Forelimb muscle (tissue), 1 donor: ENCODE measurements around the gene CIB4. TPM values are rescaled to one million over a fixed set of nuclear protein-coding genes. Genes with fewer than 3 reads are reported as not detected.

Experiments
- DNase-seq: peaks from one replicate; pipeline ENCODE4 v3.0.0-alpha.2; 2013; ENCODE audit warnings: low read depth
- polyA plus RNA-seq: library from polyadenylated mRNA; unstranded; fragments of 120-200 nt; gene quantifications from one replicate; pipeline ENCODE4 v1.2.1, GENCODE V29; 2013; ENCODE audit not compliant: insufficient read length

CIB4 gene
- polyA plus RNA-seq, 1 donor, result not detected

DNA sequence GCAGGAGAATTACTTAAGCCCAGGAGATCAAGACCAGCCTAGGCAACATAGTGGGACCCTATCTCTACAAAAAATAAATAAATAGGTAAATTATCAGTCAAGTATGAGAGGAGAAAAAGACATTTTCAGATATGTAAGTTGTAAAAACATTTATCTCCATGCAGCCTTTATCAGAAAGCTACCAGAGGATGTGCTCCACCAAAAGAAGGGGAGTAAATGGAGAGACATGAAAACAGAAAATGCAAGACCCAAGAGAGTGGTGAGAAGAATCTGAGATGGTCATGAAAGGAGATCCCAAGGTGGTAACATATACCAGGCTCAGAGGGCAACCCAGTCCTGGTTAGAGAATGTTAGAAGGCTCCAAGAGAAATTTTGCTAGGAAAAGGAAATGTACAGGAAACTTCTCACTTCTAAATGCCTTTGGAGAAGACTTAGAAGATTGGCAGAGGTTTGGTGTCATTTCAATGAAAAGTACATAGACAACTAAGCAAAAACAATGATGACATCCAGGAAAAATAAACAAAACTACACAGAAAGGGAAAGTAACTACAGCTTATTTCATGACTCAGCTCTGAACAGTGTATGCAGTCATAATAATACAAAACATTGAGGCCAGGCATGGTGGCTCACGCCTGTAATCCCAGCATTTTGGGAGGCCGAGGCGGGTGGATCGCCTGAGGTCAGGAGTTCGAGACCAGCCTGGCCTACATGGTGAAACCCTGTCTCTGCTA is 19.5 kb downstream of the CIB4 start:
- DNase-seq, result no peak

DNA sequence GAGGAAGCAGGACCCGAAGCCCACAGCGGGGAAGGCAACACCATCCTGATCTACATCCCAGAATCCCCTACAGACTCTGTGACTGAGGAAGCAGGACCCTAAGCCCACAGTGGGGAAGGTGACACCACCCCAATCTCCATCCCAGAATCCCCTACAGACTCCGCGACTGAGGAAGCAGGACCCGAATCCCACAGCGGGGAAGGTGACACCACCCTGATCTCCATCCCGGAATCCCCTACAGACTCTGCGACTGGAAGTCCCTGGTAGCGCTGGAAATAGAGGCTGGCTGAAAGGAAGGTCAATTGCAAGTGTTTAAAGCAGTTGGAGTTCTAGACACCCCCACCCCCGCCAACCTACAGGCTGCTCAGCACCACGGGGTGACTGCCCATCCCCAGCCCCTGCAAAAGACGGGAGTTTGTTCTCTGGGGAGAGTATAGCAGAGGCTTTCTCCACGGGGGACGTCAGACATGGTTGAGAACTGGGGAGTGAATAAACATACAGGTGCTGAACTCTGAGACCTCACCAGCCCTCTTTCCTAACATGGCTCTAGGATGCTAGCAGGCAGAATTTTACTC is 21.0 kb downstream of the CIB4 start:
- no peak for DNase-seq

DNA sequence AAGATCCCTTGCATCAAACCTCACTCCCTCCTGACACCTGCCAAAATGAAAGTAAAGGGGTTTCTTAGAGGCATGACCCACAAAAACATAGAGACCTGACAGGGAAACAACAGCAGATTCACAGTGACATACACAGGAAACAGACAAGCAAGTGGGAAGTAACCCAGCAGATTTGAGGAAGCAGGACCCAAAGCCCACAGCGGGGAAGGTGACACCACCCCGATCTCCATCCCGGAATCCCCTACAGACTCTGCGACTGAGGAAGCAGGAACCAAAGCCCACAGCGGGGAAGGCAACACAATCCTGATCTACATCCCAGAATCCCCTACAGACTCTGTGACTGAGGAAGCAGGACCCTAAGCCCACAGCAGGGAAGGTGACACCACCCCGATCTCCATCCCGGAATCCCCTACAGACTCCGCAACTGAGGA is 21.6 kb downstream of the CIB4 start:
- DNase-seq, result no peak

DNA sequence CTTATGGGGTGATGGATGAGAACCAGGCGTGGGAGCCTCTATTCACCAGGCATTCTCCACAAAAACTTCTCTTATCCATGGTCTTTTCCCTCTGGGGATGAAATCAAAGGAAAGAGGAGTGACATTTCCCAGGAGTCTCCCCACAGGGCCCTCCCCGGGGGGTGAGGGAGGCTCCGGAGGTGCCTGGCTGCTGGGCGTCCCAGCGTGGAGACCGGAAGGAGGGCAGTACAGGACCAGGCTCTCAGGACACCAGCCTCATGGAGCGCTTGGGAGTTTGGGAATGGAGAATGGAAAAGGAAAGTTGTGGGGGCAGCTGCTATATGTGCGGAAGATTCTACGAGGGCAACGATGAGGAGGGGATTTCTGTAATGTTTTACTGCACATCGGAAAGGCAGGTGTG is 22.1 kb downstream of the CIB4 start:
- DNase-seq, result no peak

DNA sequence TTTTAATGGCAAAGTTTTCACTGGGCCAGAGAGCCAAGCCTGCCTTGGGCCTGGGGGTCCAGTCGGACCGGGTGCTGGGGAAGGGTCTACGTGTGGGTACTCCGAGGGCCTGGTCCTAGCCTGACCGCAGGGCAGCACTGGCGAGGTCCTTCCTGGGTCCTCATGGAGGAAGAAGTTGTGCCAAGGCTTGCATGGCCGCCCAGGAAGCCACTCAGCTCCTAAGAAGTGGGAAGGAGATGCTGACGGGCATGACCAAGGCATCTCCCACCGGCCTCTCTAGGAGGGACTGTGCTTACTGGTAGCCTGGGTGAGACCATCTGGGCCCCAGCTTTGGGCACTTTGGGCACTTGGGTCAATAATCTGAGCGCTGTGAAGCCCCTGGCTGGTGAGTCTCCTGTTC is 22.6 kb downstream of the CIB4 start:
- DNase-seq, result no peak

DNA sequence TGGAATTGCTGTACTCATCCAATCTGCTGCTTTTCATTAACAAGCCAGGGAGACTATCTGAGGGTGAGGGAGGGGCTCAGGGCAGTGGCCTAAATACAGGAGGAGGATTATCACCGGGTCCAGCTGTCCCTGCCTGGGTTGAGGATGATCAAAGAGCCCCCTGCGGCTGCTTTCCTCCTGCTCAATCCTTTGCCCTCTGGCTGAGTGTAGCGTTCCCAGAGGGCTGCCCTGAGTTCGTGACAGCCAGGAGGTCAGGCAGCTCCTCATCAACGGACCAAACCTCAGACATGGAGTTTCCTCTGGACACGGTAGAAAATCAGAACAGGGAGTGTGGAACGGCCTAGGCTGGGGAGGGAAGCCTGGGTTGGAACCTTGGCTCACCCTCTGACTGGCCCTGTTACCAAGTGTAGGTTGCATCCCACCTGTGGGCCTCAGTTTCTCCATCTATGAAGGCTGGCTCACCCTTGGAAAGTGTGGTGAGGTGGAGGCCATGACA is 23.5 kb downstream of the CIB4 start:
- DNase-seq, result no peak

DNA sequence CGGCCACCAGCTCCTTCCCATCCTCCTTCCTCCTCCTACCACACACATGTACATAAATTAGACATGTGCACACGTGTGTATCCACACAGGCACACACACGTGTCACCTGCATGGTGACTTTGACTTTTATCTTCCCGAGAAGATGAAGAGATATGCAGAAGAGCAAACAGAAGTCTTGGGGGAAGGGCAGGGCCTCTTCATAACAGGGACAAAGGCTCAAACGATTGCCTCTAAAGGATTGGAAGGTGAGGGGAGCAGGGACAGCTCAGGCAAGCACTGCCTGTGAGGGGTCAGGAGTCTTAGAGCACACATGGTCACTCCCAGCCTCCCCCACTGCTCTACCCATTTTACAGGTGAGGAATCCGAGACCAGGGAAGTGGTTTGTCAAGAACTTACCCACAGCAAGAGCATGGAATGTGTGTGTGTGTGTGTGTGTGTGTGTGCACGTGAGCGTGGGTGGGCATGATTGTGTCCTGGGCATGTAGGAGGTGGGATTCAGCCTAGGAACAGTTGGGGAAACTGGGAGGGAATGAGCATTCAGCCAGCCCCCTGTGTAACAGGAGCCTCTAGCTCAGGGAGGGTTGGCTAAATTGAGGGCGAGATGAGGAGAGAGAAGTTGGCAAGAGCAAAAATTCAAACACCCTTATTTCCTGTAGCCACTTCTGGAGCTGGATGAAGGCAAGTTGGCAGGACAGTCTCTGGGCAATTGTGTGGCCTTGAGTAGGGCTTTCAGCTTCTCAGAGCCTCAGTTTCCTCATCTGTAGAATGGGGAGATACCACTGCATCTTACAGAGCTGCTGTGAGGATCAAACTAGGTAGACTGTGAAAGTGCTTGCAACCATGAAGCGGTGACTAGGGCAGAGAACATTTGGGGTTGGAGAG is 24.2 kb downstream of the CIB4 start:
- DNase-seq, result no peak

DNA sequence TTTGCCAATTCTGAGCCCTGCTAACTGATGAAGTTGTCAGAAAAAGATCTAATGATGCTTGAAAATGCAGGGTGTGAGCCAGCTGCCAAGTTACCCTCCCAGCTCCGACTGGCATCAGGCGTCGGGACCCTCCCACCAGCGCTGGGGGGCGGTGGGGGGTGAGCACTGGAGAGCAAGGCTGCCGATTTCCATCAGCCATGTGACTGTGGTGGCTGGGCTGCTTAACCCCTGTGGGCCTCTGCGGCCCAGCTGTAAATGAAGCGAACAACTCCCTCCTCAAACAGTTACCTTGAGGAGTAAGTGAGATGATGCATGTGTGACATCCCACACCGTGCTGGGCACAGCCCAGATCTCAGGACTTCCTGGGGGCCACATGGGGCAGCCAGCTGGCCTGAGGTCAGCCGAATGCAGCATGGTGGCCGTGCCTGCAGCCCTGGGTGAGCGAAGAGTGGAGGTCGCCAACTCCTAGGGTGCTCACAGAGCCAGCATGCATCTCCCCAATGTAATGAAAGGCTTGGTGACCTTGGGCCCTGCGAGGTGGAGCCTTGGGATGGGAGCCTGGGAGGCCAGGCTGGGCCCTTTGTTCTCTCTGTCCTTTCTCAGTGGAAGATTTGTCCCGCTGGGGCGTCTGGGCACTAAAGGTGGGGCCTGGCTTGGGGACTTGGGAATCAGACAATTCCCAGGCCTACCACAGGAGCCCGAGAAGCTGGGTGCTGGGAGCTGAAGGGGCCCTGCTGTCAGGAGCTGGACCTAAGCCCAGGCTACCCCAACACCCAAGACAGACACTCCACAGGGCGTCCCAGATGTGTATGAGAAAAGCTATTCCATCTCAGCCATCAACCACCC is 25.1 kb downstream of the CIB4 start:
- no peak for DNase-seq

DNA sequence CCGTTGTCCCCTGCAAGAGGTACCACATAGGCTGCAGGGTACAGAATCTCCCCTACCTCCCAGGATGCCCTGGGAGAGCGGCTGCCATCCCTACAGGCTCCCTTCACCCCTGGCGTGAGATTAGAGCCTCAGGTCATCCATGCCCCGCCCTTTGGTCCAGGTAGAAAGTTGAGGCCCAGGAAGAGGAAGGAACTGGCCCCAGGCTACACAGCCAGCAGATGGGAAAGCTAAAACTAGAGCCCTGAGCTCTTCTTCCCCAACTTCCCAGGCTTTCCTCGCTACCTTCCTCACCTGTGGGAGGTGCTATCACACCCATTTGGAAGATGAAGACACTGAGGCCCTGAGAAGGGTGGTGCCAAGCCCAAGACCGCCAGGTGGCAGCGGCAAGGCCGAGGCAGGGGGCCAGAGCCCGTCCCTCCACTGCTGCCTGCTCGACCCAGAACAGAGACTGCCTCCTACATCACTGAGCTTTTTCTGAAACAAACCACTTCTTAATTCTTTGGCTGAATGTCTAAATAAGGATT is 25.8 kb downstream of the CIB4 start:
- no peak for DNase-seq

DNA sequence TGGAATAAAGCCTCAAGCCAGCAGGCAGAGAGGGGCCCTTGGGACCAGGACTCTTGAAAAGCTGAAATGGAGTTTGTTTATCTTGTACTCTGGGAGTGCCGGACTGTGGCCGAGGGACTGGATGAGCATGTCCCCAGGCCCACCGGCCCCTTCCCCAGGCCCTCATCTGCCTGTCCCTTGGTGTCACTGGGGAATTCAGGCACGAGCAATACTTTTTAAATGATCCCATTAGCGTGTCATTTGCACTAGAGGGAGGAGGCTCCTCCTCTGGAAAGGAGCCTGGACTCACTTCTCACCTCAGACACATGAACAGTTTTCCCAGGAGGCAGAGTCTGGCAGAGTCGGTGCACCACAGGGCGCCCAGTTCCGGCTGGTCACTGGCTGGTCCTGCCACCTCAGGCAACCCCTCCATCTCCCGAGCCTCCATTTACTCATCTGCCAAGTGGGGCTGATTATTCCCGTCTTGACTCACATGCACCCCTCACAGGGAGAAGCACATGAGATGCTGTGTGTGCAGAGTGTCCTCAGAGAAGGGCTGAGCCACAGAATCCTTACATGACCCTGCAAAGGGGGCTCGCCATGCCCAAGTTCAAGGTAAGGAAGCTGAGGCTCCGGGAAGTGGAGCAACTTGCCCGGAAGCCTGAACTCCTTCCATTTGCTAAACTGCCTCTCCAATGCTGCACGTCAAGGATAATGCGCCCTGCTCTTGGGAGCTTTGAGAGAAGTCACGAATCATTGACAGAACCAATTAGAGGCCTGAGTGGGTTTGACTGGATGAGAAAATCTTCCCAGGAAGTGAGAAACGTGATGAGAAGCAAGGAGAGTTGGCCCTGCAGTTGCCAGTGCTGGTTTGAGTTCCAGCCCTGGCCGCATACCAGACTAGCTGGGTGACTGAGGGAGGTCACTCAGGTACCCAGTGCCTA is 26.7 kb downstream of the CIB4 start:
- no peak for DNase-seq

DNA sequence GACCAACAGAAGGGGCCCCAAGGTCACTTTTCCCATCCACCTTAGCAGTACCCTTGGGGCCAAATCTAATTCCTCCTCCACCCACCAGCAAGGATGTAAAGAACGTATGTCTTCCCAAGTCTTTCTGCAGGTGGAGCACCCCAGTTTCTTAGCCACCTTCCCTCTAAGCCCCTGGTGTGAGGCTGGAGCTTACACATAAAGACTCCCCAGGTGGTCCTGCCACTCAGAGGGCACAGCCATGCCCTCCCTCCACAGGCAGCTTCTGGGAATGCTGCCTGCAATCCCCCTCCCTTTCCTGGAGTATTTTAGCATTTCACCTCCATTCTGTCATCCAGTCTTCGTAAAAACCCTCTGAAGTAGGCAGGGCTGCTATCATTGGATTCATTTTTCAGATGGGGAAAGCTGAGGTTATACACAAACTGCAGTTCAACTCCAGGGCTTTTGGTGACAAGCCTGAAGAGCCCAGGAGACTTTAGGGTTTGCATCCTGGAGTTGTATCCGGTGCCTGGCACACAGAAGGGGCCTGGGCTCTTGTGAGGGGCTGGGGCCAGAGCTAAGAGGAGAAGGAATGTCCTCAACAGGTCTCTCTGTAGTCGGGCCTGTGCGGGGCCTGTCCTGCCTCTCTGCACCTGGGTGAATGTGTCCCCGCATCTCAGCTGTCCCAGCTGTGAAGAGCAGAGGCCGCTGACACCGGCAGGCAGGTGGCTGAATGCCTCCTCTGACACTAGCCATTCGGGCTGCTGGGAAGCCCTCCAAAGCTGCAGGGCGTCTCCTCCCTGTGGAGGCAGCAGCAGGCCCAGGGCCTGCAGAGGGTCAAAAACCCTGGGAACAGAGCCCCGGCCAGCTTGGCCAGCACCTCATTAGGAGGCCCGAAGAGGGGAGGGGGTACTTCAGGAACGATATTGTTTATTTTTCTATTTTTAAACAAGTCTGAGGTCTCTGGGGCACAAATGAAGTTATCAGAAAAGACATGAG is 27.6 kb downstream of the CIB4 start:
- no peak for DNase-seq

DNA sequence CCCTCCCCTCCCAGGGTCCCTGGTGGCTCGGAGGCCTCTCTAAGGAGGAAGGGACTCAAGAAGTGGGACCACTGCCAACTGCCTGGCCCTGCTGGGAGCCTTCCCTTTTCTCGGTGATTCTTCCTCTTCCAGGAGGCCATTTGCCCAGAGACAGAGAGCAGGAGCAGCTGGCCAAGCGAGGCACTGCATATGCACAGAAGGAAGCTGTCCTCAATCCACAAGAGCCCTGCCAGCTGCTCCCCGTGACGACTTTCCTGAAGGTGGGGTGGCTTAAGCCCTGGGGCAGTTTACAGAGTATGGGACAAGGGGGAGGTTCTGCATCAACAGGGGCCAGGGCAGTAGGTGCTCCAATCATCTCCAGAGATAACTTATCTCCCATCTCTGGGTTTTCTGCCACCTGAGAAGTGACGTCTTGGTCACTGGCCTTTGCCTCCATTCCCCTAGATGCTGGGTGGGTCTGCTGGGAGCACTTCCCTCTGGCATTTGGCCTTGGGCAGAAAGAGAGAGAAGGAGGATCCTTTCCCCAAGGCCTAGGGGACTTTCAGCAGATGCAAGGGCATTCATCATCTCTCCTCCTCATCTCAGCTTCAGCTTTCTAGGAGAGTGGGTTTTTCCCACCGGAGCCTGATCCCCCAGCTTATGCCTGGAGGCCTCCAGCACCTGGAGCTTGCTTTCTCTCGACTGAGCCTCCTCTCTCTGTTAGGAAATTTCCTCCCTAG is 28.5 kb downstream of the CIB4 start:
- no peak for DNase-seq

DNA sequence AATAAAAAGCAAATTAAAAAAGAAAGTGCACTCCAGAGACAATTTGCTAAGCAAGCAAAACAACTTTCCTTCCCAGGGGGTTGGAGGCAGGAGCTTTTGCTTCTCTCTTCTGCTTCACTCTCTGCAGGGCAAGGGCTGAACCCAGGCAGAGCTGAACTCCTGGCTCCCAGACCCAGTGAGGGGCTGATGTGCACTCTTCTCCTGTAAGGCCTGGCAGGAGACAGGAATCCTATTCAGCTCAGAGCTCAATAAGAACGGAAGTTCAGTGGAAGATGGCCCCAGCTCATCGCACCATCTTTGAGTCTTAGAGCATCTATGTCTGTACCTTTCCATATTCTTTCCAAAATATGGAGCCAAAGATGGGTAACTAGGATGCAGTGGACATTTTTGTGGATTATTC is 29.1 kb downstream of the CIB4 start:
- DNase-seq, result no peak

DNA sequence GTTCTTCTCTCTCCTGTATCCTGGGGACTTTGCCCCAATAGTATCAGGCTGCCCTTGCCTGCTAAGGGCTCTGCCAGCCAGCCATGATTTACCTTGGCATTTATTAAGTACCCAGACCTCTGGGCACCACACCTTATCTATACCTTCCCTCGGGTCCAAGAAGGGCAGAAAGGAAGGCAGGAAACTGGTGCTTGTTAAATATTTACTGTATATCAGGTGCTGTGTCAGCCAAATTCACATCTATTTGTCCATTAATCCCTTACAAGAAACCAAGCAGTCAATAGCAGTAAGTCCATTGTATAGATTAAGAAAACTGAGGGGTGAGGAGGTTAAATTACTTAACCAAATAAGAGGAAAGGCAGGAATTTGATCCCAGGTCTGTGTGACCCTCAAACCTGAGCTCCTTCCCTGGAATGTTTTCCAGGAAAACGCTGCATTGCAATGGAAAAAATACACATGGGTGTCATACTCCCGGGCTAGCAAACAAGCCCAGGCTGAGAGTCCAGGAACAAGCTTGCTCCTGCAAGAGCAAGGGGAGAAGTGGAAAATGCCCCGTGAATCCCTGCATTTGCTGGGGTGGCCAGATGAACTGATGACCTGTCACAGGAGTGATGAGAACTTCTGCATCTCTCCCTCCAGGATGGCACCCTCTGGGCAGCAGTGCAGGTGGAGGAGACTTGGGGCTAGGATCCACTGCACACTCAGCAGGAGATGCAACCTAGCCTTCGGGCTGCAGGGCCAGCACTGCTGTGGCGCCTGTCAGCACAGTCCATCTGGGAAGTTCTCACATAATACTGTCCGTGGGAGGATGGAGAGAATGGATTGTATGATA is 30.4 kb downstream of the CIB4 start:
- DNase-seq, result no peak

DNA sequence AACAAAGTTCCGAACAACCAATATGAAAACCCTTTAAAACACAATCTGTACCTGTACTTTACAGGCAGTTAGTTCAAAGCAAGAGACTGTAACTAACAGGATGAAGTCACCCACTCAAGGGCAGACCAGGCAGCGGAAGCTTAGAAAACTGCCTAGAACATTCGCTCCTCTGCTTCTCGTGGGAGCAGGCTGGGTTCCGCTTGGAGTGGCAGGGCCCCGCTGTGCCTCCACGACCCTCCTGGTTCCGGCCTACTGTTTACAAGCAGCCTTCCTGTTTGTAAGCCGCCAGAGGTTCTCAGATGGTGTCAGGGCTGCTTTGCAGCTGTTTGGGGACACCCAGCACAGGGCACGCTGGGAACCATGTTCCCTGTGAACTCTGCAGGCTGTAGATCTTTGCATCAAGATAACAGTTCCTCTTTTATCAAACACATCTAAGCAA is 31.3 kb downstream of the CIB4 start:
- DNase-seq, result no peak

DNA sequence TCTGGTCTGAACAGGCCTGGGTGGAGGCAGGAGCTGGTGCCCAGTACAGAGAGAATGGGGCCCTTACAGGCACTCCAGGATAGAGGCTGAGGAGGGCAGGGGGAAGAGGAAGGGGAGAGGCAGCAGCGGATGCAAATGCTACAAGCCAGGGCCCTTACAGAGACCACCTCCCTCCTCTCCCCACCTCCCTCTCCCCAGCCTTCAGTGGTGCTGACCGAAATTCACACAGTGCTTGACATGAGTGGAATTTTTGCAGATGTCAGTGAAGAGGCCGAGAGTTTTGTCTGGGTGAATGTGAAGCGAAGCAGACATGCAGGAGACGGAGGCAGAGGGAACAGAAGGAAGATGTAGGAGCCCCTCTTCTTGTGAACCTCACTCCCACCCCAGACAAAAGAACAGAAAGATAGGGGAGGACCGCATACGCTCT is 31.9 kb downstream of the CIB4 start:
- DNase-seq, result no peak

DNA sequence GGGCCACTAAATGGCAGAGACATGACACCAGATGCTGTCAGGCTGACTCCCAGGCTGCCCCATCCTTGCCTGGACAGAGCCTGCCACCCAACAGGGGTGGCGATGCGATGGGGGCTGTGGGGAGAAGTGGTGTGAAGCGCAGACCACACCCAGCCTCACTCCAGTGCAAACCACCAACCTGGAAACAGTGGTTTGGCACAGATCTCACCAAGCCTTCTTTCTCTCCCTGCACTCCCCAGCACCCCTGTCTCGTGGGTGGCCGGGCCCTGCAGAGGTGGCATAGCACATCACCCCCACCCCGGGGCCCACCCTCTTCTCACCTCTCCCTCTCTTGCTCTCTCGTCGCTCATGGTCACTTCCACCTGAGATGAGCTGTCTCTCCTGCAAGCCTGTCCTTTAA is 32.6 kb downstream of the CIB4 start:
- no peak for DNase-seq
